GM23248 (cell line): Measurements from ENCODE around the gene TACR3. TPM values are rescaled to one million over a fixed set of nuclear protein-coding genes. Genes with fewer than 3 reads are reported as not detected.

Experiments used
- DNase-seq: peaks from one replicate; pipeline ENCODE4 v3.0.0-alpha.2; 2015
- H2AFZ ChIP-seq: fragments of 200-600 bp; sonication (generic); 2 replicates; pipeline ENCODE4 v1.6.1; 2016; ENCODE audit warnings: antibody characterized with exemption
- H3F3A ChIP-seq: fragments of 200-600 bp; sonication (generic); 2 replicates; pipeline ENCODE4 v1.6.1; 2016; ENCODE audit warnings: mild to moderate bottlenecking, antibody characterized with exemption, mixed run types; ENCODE audit not compliant: insufficient read depth
- H3K27ac ChIP-seq: fragments of 200-600 bp; sonication (generic); 2 replicates; pipeline ENCODE4 v1.5.1; 2016; ENCODE audit warnings: mild to moderate bottlenecking
- H3K27me3 ChIP-seq: fragments of 200-600 bp; sonication (generic); replicated peaks from 2 replicates; pipeline ENCODE4 v1.6.1; 2016; ENCODE audit warnings: mild to moderate bottlenecking; ENCODE audit not compliant: insufficient read depth
- H3K36me3 ChIP-seq: fragments of 200-600 bp; sonication (generic); 2 replicates; pipeline ENCODE4 v1.6.1; 2016; ENCODE audit warnings: low read depth, mild to moderate bottlenecking
- H3K4me1 ChIP-seq: fragments of 200-600 bp; sonication (generic); 2 replicates; pipeline ENCODE4 v1.6.1; 2016; ENCODE audit warnings: mild to moderate bottlenecking; ENCODE audit not compliant: insufficient read depth
- H3K4me2 ChIP-seq: fragments of 200-600 bp; sonication (generic); one replicate; pipeline ENCODE4 v1.6.1; 2016; ENCODE audit warnings: mild to moderate bottlenecking; ENCODE audit not compliant: unreplicated experiment
- H3K4me3 ChIP-seq: fragments of 200-600 bp; sonication (generic); 2 replicates; pipeline ENCODE4 v1.5.1; 2016; ENCODE audit warnings: mild to moderate bottlenecking
- H3K79me2 ChIP-seq: fragments of 200-600 bp; sonication (generic); 2 replicates; pipeline ENCODE4 v1.6.1; 2016; ENCODE audit warnings: mild to moderate bottlenecking; ENCODE audit not compliant: insufficient read depth
- H3K9ac ChIP-seq: fragments of 200-600 bp; sonication (generic); 2 replicates; pipeline ENCODE4 v1.6.1; 2016; ENCODE audit warnings: mild to moderate bottlenecking
- H3K9me2 ChIP-seq: fragments of 200-600 bp; sonication (generic); 2 replicates; pipeline ENCODE4 v1.6.1; 2016; ENCODE audit warnings: mixed run types, mild to moderate bottlenecking, moderate library complexity; ENCODE audit not compliant: insufficient read depth
- H3K9me3 ChIP-seq: fragments of 200-600 bp; sonication (generic); one replicate; pipeline ENCODE4 v1.6.1; 2017; ENCODE audit warnings: low read depth
- H4K20me1 ChIP-seq: fragments of 200-600 bp; sonication (generic); 2 replicates; pipeline ENCODE4 v1.6.0; 2016; ENCODE audit not compliant: insufficient read depth
- EZH2 ChIP-seq: fragments of 200-600 bp; sonication (generic); IDR thresholded peaks from 2 replicates; pipeline ENCODE4 v1.6.1; 2018; ENCODE audit warnings: antibody characterized with exemption, mild to moderate bottlenecking; ENCODE audit not compliant: insufficient read depth, poor library complexity, severe bottlenecking
- EZH2phosphoT487 ChIP-seq: fragments of 200-600 bp; sonication (generic); IDR thresholded peaks from 2 replicates; pipeline ENCODE4 v1.6.1; 2018; ENCODE audit warnings: antibody characterized with exemption, moderate library complexity, mild to moderate bottlenecking, low read depth; ENCODE audit not compliant: insufficient read depth
- WGBS, 2 experiments: methylation state at CpG; one replicate each; pipeline ENCODE4 v1.1.6; 2015 to 2017; ENCODE audit warnings: low lambda C conversion rate in 2 of 2, low coverage in 1 of 2; ENCODE audit errors: missing lambda C conversion rate in 2 of 2; 5-methylcytosine and 5-hydroxymethylcytosine counted together
- in situ Hi-C: fragments of 300-500 bp; cut with MboI; formaldehyde crosslinking; loops from 2 replicates; pipeline ENCODE4 v1.15.0; 2020
- polyA plus RNA-seq: library from polyadenylated mRNA; unstranded; fragments of >200 nt; fragmentation: Nextera tagmentation; extraction: Ambion mirVana; gene quantifications from 2 replicates; pipeline ENCODE4 v1.2.1, GENCODE V29; 2016
- total RNA-seq: library from RNA; depleted of rRNA; stranded (reverse); fragments of >200 nt; shearing (Covaris generic); gene quantifications from 2 replicates; pipeline ENCODE4 v1.2.3, GENCODE V29; 2014

TACR3 gene
- total and polyA plus RNA-seq, 2 experiments from 2014 or later, result not detected

- H3K4me1 ChIP-seq, result no peaks in the 10 kb centered on the region
- H3K9me2 ChIP-seq, result no peaks in the 10 kb centered on the region
- H3K79me2 ChIP-seq, result no peaks in the 10 kb centered on the region
- no peaks in the 10 kb centered on the region for H3K9me3 ChIP-seq
- no peaks in the 10 kb centered on the region for H3K27me3 ChIP-seq
- H3K4me3 ChIP-seq, result no peak overlapping the region
- in situ Hi-C loops, result no loop called here
- H3F3A ChIP-seq, result no peaks in the 10 kb centered on the region
- no peak overlapping the region for H3K9ac ChIP-seq
- no peaks in the 10 kb centered on the region for H3K36me3 ChIP-seq
- no peak overlapping the region for H3K27ac ChIP-seq
- WGBS, 2 experiments, result 3 to 12% methylated on average over 2 of the region's 2 CpGs
- TF ChIP-seq EZH2 (no peak), EZH2phosphoT487 (no peak)
- no peak overlapping the region for H2AFZ ChIP-seq
- no peaks in the 10 kb centered on the region for H4K20me1 ChIP-seq
- no peak overlapping the region for H3K4me2 ChIP-seq
- DNase-seq, result no peak
Observed at GRCh38 chr4:103664436-103665075, 55.2 kb downstream of the TACR3 start.

- DNase-seq, result no peak
- H3K36me3 ChIP-seq, result no peaks in the 10 kb centered on the region
- no peaks in the 10 kb centered on the region for H3F3A ChIP-seq
- H3K4me1 ChIP-seq, result no peaks in the 10 kb centered on the region
- no peak overlapping the region for H3K9ac ChIP-seq
- no peaks in the 10 kb centered on the region for H3K79me2 ChIP-seq
- H3K9me2 ChIP-seq, result no peaks in the 10 kb centered on the region
- H3K9me3 ChIP-seq, result no peaks in the 10 kb centered on the region
- no peak overlapping the region for H2AFZ ChIP-seq
- no peak overlapping the region for H3K27ac ChIP-seq
- in situ Hi-C loops, result no loop called here
- H3K4me3 ChIP-seq, result no peak overlapping the region
- H4K20me1 ChIP-seq, result no peaks in the 10 kb centered on the region
- TF ChIP-seq EZH2phosphoT487 (no peak), EZH2 (no peak)
- no peaks in the 10 kb centered on the region for H3K27me3 ChIP-seq
- no peak overlapping the region for H3K4me2 ChIP-seq
Observed at GRCh38 chr4:103648541-103648940, 71.2 kb downstream of the TACR3 start.

- no peak overlapping the region for H3K4me3 ChIP-seq
- no peak overlapping the region for H3K4me2 ChIP-seq
- H3K4me1 ChIP-seq, result no peaks in the 10 kb centered on the region
- no peaks in the 10 kb centered on the region for H3K79me2 ChIP-seq
- 20 to 24% methylated on average over 4 of the region's 4 CpGs for WGBS, 2 experiments
- no peaks in the 10 kb centered on the region for H3K27me3 ChIP-seq
- H4K20me1 ChIP-seq, result no peaks in the 10 kb centered on the region
- no peak for TF ChIP-seq EZH2phosphoT487
- TF ChIP-seq EZH2, result no peak
- in situ Hi-C loops, result no loop called here
- no peak for DNase-seq
- no peaks in the 10 kb centered on the region for H3F3A ChIP-seq
- H3K27ac ChIP-seq, result no peak overlapping the region
- H3K9ac ChIP-seq, result no peak overlapping the region
- H3K9me3 ChIP-seq, result peaks cover 4% of the 10 kb centered on the region
- H3K36me3 ChIP-seq, result no peaks in the 10 kb centered on the region
- H2AFZ ChIP-seq, result no peak overlapping the region
- no peaks in the 10 kb centered on the region for H3K9me2 ChIP-seq
Observed at GRCh38 chr4:103645991-103646390, 73.8 kb downstream of the TACR3 start.

- H3K4me3 ChIP-seq, result no peak overlapping the region
- TF ChIP-seq EZH2 (no peak), EZH2phosphoT487 (no peak)
Observed at GRCh38 chr4:103634236-103634635, 85.5 kb downstream of the TACR3 start.

GRCh38 chr4:103626296-103626695 lies 93.5 kb downstream of the TACR3 start:
- in situ Hi-C loops, result no loop called here

More at GRCh38 chr4:103634236-103634635, 85.5 kb downstream of the TACR3 start:
- Histone ChIP-seq H4K20me1 (no peaks in the 10 kb centered on the region), H2AFZ (no peak overlapping the region), H3K27me3 (no peaks in the 10 kb centered on the region), H3K9me3 (no peaks in the 10 kb centered on the region), H3K4me2 (no peak overlapping the region), H3F3A (no peaks in the 10 kb centered on the region), H3K36me3 (no peaks in the 10 kb centered on the region), H3K79me2 (no peaks in the 10 kb centered on the region), H3K9ac (no peak overlapping the region), H3K9me2 (no peaks in the 10 kb centered on the region), H3K27ac (no peak overlapping the region), H3K4me1 (no peaks in the 10 kb centered on the region)
- in situ Hi-C loops, result no loop called here
- DNase-seq, result no peak
- 0 to 5% methylated on average over 1 of the region's 1 CpG for WGBS, 2 experiments

More at GRCh38 chr4:103626296-103626695, 93.5 kb downstream of the TACR3 start:
- DNase-seq, result no peak
- Histone ChIP-seq H3K9me3 (no peaks in the 10 kb centered on the region), H3K36me3 (no peaks in the 10 kb centered on the region), H3K9me2 (no peaks in the 10 kb centered on the region), H3K4me2 (no peak overlapping the region), H2AFZ (no peak overlapping the region), H4K20me1 (no peaks in the 10 kb centered on the region), H3F3A (no peaks in the 10 kb centered on the region), H3K4me1 (no peaks in the 10 kb centered on the region), H3K4me3 (no peak overlapping the region), H3K27ac (no peak overlapping the region), H3K9ac (no peak overlapping the region), H3K27me3 (no peaks in the 10 kb centered on the region), H3K79me2 (no peaks in the 10 kb centered on the region)
- TF ChIP-seq EZH2 (no peak), EZH2phosphoT487 (no peak)
- 22 to 28% methylated on average over 6 of the region's 6 CpGs for whole genome bisulfite sequencing, 2 experiments
